ENCODE measurements around the gene NDUFS6.

GRCh38 chr5:1769017-1769640, 32.1 kb upstream of the NDUFS6 start:
- TF ChIP-seq POLR2A (IDR thresholded peaks at IDR 0.05) (no peak), CTCF (IDR thresholded peaks at IDR 0.05) (no peak)
